Activated naive CD8-positive, alpha-beta T cell treated with anti-CD3 and anti-CD28 coated beads for 36 hours (primary cell): Measurements from ENCODE around the gene OPTC. TPM values are rescaled to one million over a fixed set of nuclear protein-coding genes. Genes with fewer than 3 reads are reported as not detected.

ENCODE experiments used
- DNase-seq: peaks from one replicate; pipeline ENCODE4 v3.0.0; 2021
- H3K27ac Mint-ChIP-seq: one replicate; pipeline ENCODE4 v1.8.0; 2022; ENCODE audit warnings: mild to moderate bottlenecking, moderate library complexity, mixed read lengths
- H3K27me3 Mint-ChIP-seq: one replicate; pipeline ENCODE4 v1.8.0; 2022; ENCODE audit warnings: mild to moderate bottlenecking, mixed read lengths
- H3K36me3 Mint-ChIP-seq: one replicate; pipeline ENCODE4 v1.8.0; 2021; ENCODE audit warnings: mild to moderate bottlenecking, mixed read lengths
- H3K4me1 Mint-ChIP-seq: one replicate; pipeline ENCODE4 v1.8.0; 2021; ENCODE audit warnings: mixed read lengths
- H3K4me3 Mint-ChIP-seq: one replicate; pipeline ENCODE4 v1.8.0; 2022; ENCODE audit warnings: mild to moderate bottlenecking, moderate library complexity, mixed read lengths
- H3K9me3 Mint-ChIP-seq: one replicate; pipeline ENCODE4 v1.8.0; 2022; ENCODE audit warnings: mixed read lengths
- total RNA-seq, 2 experiments: library from RNA; stranded (reverse); gene quantifications; one replicate each; pipeline ENCODE4 v1.2.3, GENCODE V29; 2021

The OPTC gene
- total RNA-seq, 2 experiments from 2014 or later: not detected

- Mint-ChIP-seq H3K27ac (no peak overlapping the region), H3K36me3 (no peaks in the 10 kb centered on the region), H3K4me1 (peaks cover 6% of the 10 kb centered on the region), H3K4me3 (no peak overlapping the region), H3K27me3 (no peaks in the 10 kb centered on the region), H3K9me3 (no peaks in the 10 kb centered on the region)
- no peak for DNase-seq
Observed at GRCh38 chr1:203524824-203525223, 30.9 kb downstream of the OPTC start.

DNA sequence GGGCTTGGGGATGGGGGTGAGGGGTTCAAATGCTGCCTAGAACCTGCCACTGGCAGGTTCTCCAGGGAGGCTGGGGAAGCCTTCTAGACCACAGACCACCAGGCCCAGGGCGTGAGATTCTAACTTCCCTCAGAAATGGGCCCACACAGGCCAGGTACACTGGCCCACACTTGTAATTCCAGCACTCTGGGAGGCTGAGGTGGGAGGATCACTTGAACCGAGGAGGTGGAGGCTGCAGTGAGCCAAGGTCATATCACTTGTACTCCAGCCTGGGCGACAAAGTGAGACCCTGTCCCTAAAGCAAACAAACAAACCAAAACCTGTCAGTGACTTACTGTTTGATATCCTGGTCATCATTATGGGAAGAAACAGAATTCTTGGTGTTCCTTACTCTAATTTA lies 31.7 kb downstream of the OPTC start:
- no peak overlapping the region for H3K27ac Mint-ChIP-seq
- H3K9me3 Mint-ChIP-seq: no peaks in the 10 kb centered on the region
- DNase-seq: no peak
- H3K4me1 Mint-ChIP-seq: peaks cover 8% of the 10 kb centered on the region
- no peaks in the 10 kb centered on the region for H3K36me3 Mint-ChIP-seq
- H3K4me3 Mint-ChIP-seq: no peak overlapping the region
- H3K27me3 Mint-ChIP-seq: no peaks in the 10 kb centered on the region

- no peak for DNase-seq
- H3K27me3 Mint-ChIP-seq: no peaks in the 10 kb centered on the region
- peaks cover 8% of the 10 kb centered on the region for H3K4me1 Mint-ChIP-seq
- H3K9me3 Mint-ChIP-seq: no peaks in the 10 kb centered on the region
- H3K4me3 Mint-ChIP-seq: no peak overlapping the region
- H3K27ac Mint-ChIP-seq: no peak overlapping the region
- H3K36me3 Mint-ChIP-seq: no peaks in the 10 kb centered on the region
Observed at GRCh38 chr1:203526130-203526529, 32.2 kb downstream of the OPTC start.

GRCh38 chr1:203526572-203526971 lies 32.6 kb downstream of the OPTC start:
- DNase-seq: no peak
- H3K4me1 Mint-ChIP-seq: peaks cover 8% of the 10 kb centered on the region
- no peaks in the 10 kb centered on the region for H3K9me3 Mint-ChIP-seq
- H3K4me3 Mint-ChIP-seq: no peak overlapping the region
- no peaks in the 10 kb centered on the region for H3K36me3 Mint-ChIP-seq
- H3K27ac Mint-ChIP-seq: no peak overlapping the region
- no peaks in the 10 kb centered on the region for H3K27me3 Mint-ChIP-seq

DNA sequence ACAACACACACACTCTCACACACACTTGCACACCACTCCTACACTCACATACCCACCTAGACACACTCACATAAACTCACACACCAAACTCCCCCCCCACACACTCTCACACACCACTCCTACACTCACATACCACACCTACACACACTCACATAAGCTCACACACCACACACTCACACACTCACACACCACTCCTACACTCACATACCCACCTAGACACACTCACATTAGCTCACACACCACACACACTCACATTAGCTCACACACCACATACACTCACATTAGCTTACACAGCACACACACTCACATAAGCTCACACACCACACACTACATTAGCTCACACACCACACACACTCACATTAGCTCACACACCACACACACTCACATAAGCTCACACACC lies 33.1 kb downstream of the OPTC start:
- H3K27ac Mint-ChIP-seq: no peak overlapping the region
- no peaks in the 10 kb centered on the region for H3K9me3 Mint-ChIP-seq
- no peaks in the 10 kb centered on the region for H3K27me3 Mint-ChIP-seq
- H3K4me3 Mint-ChIP-seq: no peak overlapping the region
- DNase-seq: no peak
- H3K36me3 Mint-ChIP-seq: no peaks in the 10 kb centered on the region
- H3K4me1 Mint-ChIP-seq: peaks cover 8% of the 10 kb centered on the region

- Mint-ChIP-seq H3K36me3 (no peaks in the 10 kb centered on the region), H3K4me1 (peaks cover 8% of the 10 kb centered on the region), H3K27me3 (no peaks in the 10 kb centered on the region), H3K4me3 (no peak overlapping the region), H3K27ac (no peak overlapping the region), H3K9me3 (no peaks in the 10 kb centered on the region)
- no peak for DNase-seq
Observed at GRCh38 chr1:203528063-203528462, 34.1 kb downstream of the OPTC start.

- Mint-ChIP-seq H3K4me3 (no peak overlapping the region), H3K36me3 (no peaks in the 10 kb centered on the region), H3K9me3 (no peaks in the 10 kb centered on the region), H3K4me1 (peaks cover 8% of the 10 kb centered on the region), H3K27ac (no peak overlapping the region), H3K27me3 (no peaks in the 10 kb centered on the region)
- no peak for DNase-seq
Observed at GRCh38 chr1:203528976-203529835, 35.3 kb downstream of the OPTC start.

DNA sequence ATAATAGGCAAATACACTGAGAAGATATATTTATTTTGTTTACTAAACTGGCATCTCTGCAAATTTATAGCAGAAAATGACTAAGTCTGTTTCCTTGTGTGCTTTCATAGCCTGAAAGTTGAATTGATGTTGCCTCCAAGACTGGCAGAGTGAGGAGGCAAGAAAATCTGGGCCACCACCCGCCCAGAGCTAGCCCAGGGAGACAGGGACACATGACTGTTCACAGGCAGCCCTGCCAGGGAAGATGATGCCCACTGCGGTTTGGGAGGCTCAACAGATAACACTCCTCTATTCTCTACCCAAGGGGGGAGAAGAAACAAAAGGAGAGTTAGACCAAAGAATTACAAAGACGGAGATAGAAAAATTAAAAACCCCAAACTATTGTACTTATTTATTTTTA lies 37.1 kb downstream of the OPTC start:
- no peaks in the 10 kb centered on the region for H3K9me3 Mint-ChIP-seq
- H3K36me3 Mint-ChIP-seq: no peaks in the 10 kb centered on the region
- no peak overlapping the region for H3K4me3 Mint-ChIP-seq
- no peak overlapping the region for H3K27ac Mint-ChIP-seq
- no peaks in the 10 kb centered on the region for H3K27me3 Mint-ChIP-seq
- H3K4me1 Mint-ChIP-seq: peaks cover 8% of the 10 kb centered on the region
- no peak for DNase-seq

- H3K9me3 Mint-ChIP-seq: no peaks in the 10 kb centered on the region
- H3K4me3 Mint-ChIP-seq: no peak overlapping the region
- no peak overlapping the region for H3K27ac Mint-ChIP-seq
- no peak for DNase-seq
- no peaks in the 10 kb centered on the region for H3K27me3 Mint-ChIP-seq
- H3K36me3 Mint-ChIP-seq: no peaks in the 10 kb centered on the region
- peaks cover 7% of the 10 kb centered on the region for H3K4me1 Mint-ChIP-seq
Observed at GRCh38 chr1:203534012-203534411, 40.1 kb downstream of the OPTC start.

DNA sequence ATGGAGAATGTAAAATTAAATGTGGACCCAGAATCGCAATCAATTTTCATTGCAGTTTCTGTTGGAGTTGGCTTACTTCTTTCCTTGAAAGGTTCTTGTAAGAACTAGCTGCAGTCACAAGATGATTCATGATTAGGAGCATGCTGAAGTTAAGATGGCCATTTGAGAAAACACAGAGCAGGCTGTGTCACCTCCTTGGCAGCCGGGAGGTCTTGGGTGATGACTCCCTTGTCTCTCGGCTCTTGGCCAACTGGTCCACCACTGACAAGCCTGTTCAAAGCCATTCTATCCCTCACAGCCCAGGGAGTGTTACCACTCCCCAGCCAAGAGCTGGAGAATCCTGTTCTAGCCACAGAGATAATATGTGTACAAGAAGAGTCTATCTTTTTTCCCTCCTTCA lies 40.6 kb downstream of the OPTC start:
- no peaks in the 10 kb centered on the region for H3K36me3 Mint-ChIP-seq
- H3K27me3 Mint-ChIP-seq: no peaks in the 10 kb centered on the region
- no peaks in the 10 kb centered on the region for H3K9me3 Mint-ChIP-seq
- H3K4me3 Mint-ChIP-seq: no peak overlapping the region
- H3K27ac Mint-ChIP-seq: no peak overlapping the region
- H3K4me1 Mint-ChIP-seq: peaks cover 4% of the 10 kb centered on the region
- no peak for DNase-seq

DNA sequence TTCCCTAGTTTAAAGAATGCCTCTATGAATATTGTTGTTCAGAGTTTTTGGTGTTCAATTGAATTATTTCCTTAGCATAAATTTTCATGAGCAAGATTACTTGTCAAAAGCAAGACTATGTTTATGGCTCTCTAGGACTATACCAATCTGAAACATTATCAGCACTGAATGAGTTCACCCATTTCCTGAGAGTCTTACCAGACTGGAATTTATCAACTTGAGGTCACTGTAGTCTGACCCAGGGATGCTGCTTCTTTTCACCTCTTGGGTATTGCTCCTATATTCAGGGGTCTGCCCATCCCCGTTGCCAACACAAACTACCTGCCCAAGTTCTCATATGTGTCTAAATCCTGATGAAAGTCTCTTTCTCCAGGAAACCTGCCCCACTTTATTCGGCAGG lies 42.6 kb downstream of the OPTC start:
- Mint-ChIP-seq H3K4me1 (no peaks in the 10 kb centered on the region), H3K27me3 (no peaks in the 10 kb centered on the region), H3K4me3 (no peak overlapping the region), H3K9me3 (no peaks in the 10 kb centered on the region), H3K36me3 (no peaks in the 10 kb centered on the region), H3K27ac (no peak overlapping the region)
- no peak for DNase-seq

DNA sequence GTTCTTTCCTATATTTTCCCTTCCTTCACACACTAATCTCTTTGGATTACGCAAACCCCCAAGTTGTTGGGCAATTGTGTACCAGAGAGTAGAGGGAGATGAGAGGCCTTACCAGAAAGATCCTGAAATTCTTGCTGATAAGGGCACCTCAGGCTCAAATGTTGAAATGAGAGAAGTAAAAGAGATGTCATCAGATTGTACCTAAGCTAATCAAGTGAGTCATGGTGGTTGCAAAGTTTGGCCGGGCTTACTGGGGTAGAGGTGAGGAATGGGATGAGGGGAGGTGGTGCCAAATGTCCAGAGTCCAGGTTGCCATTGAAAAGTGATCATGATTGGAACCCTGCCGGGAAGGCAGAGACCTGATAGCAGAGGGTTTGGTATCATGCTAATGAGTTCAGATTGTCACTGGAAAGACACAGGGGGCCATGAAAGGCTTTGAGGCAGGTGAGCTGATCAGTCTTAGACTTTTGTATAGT lies 43.1 kb downstream of the OPTC start:
- Mint-ChIP-seq H3K36me3 (no peaks in the 10 kb centered on the region), H3K27me3 (no peaks in the 10 kb centered on the region), H3K9me3 (no peaks in the 10 kb centered on the region), H3K4me1 (no peaks in the 10 kb centered on the region), H3K27ac (no peak overlapping the region), H3K4me3 (no peak overlapping the region)
- DNase-seq: no peak

DNA sequence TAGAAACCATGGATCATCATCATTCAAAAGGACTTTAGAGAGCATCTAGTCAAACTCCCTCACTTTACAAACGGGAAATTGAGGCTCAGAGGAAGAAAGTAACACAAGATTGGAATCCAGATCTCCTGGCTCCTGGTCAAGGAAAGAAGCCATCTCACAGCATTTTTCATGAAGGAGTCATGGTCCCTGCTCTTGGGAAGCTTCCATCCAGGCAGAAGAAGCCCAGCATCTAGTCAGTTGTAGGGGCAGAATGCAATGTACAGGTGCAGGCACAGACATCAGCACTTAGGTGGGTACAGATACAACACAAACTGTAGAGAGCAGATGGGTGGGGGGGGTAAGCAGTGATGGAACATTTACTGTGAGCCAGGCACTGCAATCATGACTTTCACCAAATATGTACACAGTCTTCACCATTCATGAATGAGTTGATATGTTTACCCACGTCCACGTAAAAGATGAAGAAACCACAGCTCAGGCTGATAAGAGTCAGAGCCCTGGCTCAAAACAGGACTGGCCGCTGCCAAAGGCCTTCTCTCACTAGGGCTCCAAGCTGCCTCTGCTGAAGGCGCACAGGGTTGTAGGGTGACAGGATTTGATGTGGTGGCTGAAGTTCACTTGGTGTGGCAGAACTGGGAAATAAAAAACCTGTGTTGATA lies 44.0 kb downstream of the OPTC start:
- H3K27ac Mint-ChIP-seq: no peak overlapping the region
- H3K36me3 Mint-ChIP-seq: no peaks in the 10 kb centered on the region
- H3K4me3 Mint-ChIP-seq: no peak overlapping the region
- no peak for DNase-seq
- H3K9me3 Mint-ChIP-seq: no peaks in the 10 kb centered on the region
- H3K27me3 Mint-ChIP-seq: no peaks in the 10 kb centered on the region
- no peaks in the 10 kb centered on the region for H3K4me1 Mint-ChIP-seq

- H3K4me3 Mint-ChIP-seq: no peak overlapping the region
- no peaks in the 10 kb centered on the region for H3K9me3 Mint-ChIP-seq
- DNase-seq: no peak
- H3K36me3 Mint-ChIP-seq: no peaks in the 10 kb centered on the region
- H3K27me3 Mint-ChIP-seq: no peaks in the 10 kb centered on the region
- no peak overlapping the region for H3K27ac Mint-ChIP-seq
- H3K4me1 Mint-ChIP-seq: no peaks in the 10 kb centered on the region
Observed at GRCh38 chr1:203538726-203539125, 44.8 kb downstream of the OPTC start.

GRCh38 chr1:203539831-203540546 lies 46.0 kb downstream of the OPTC start:
- H3K27me3 Mint-ChIP-seq: no peaks in the 10 kb centered on the region
- H3K4me3 Mint-ChIP-seq: no peak overlapping the region
- H3K9me3 Mint-ChIP-seq: no peaks in the 10 kb centered on the region
- no peak for DNase-seq
- H3K36me3 Mint-ChIP-seq: no peaks in the 10 kb centered on the region
- H3K4me1 Mint-ChIP-seq: no peaks in the 10 kb centered on the region
- no peak overlapping the region for H3K27ac Mint-ChIP-seq
